DMS153 treated with DMSO at 0.1 percent for 48 hours (cell line): Measurements from ENCODE around the gene FOS.

ENCODE experiments used
- DNase-seq: peaks from one replicate; lab custom pipeline; 2025; ENCODE audit not compliant: unreplicated experiment; lab: John Stamatoyannopoulos, UW

Gene FOS

GRCh38 chr14:75313294-75313693 lies 34.7 kb downstream of the FOS start:
- DNase-seq = no peak

- peak; percentile 78 for DNase-seq
Measured at GRCh38 chr14:75315144-75315543, 36.5 kb downstream of the FOS start.

GRCh38 chr14:75317148-75317547 lies 38.5 kb downstream of the FOS start:
- DNase-seq = no peak

GRCh38 chr14:75318353-75318752 lies 39.7 kb downstream of the FOS start:
- DNase-seq = no peak

- DNase-seq = no peak
Measured at GRCh38 chr14:75319021-75319420, 40.4 kb downstream of the FOS start.

GRCh38 chr14:75320196-75320595 lies 41.6 kb downstream of the FOS start:
- no peak for DNase-seq

GRCh38 chr14:75322746-75323145 lies 44.1 kb downstream of the FOS start:
- no peak for DNase-seq

GRCh38 chr14:75323571-75323970 lies 44.9 kb downstream of the FOS start:
- DNase-seq = no peak

GRCh38 chr14:75328558-75329155 lies 50.0 kb downstream of the FOS start:
- no peak for DNase-seq

GRCh38 chr14:75329369-75329768 lies 50.7 kb downstream of the FOS start:
- DNase-seq = no peak

- no peak for DNase-seq
Measured at GRCh38 chr14:75331471-75331870, 52.8 kb downstream of the FOS start.
